ENCODE results near the gene MGAT5B.

Gene MGAT5B

GRCh38 chr17:76989519-76989918 is 121.3 kb downstream of the MGAT5B start:
- no peak overlapping the region for H3K27ac ChIP-seq (ENCODE audit: low read length)
- no peaks in the 10 kb centered on the region for H3F3A ChIP-seq (ENCODE audit: insufficient read depth, low read length)
- H3K79me2 ChIP-seq (ENCODE audit: low read length): no peaks in the 10 kb centered on the region
- no peaks in the 10 kb centered on the region for H4K20me1 ChIP-seq (ENCODE audit: insufficient read depth, low read length)
- no peaks in the 10 kb centered on the region for H3K4me1 ChIP-seq (ENCODE audit: low read length)
- peaks cover 3% of the 10 kb centered on the region for H3K27me3 ChIP-seq (replicated peaks; ENCODE audit: insufficient read depth, low read length)
- DNase-seq: no peak
- no peaks in the 10 kb centered on the region for H3K9me2 ChIP-seq (replicated peaks; ENCODE audit: insufficient read depth, low read length)
- no peaks in the 10 kb centered on the region for H3K36me3 ChIP-seq (replicated peaks; ENCODE audit: insufficient read depth, low read length)
- TF ChIP-seq CTCF (IDR thresholded peaks at IDR 0.05; ENCODE audit: low read length) (no peak), EZH2phosphoT487 (IDR thresholded peaks at IDR 0.05; ENCODE audit: low read length) (no peak), EZH2 (optimal IDR thresholded peaks at IDR 0.05; ENCODE audit: low read depth, low read length) (no peak)
- no peak overlapping the region for H3K4me2 ChIP-seq (ENCODE audit: low read depth, low read length)
- no peak overlapping the region for H3K9ac ChIP-seq (ENCODE audit: low read length)
- no peak overlapping the region for H3K4me3 ChIP-seq (ENCODE audit: low read length)
- no peaks in the 10 kb centered on the region for H3K9me3 ChIP-seq (replicated peaks; ENCODE audit: insufficient read depth, low read length)
- no peak overlapping the region for H2AFZ ChIP-seq (ENCODE audit: low read length)

GRCh38 chr17:76992891-76993290 is 124.7 kb downstream of the MGAT5B start:
- Histone ChIP-seq H3K4me1 (ENCODE audit: low read length) (peaks cover 8% of the 10 kb centered on the region), H2AFZ (ENCODE audit: low read length) (no peak overlapping the region), H3K27ac (ENCODE audit: low read length) (no peak overlapping the region), H3F3A (ENCODE audit: insufficient read depth, low read length) (0 out of 2 replicates have a peak, but pooled peaks cover under 1% of the 10 kb centered on the region), H3K79me2 (ENCODE audit: low read length) (no peaks in the 10 kb centered on the region), H3K27me3 (replicated peaks; ENCODE audit: insufficient read depth, low read length) (peaks cover 3% of the 10 kb centered on the region), H3K9me2 (replicated peaks; ENCODE audit: insufficient read depth, low read length) (no peaks in the 10 kb centered on the region), H3K9ac (ENCODE audit: low read length) (no peak overlapping the region), H3K4me3 (ENCODE audit: low read length) (no peak overlapping the region), H3K9me3 (replicated peaks; ENCODE audit: insufficient read depth, low read length) (no peaks in the 10 kb centered on the region), H3K4me2 (ENCODE audit: low read depth, low read length) (no peak overlapping the region), H3K36me3 (replicated peaks; ENCODE audit: insufficient read depth, low read length) (no peaks in the 10 kb centered on the region), H4K20me1 (ENCODE audit: insufficient read depth, low read length) (no peaks in the 10 kb centered on the region)
- TF ChIP-seq EZH2phosphoT487 (IDR thresholded peaks at IDR 0.05; ENCODE audit: low read length) (no peak), EZH2 (optimal IDR thresholded peaks at IDR 0.05; ENCODE audit: low read depth, low read length) (no peak), CTCF (IDR thresholded peaks at IDR 0.05; ENCODE audit: low read length) (no peak)
- DNase-seq: no peak

- Histone ChIP-seq H3K36me3 (replicated peaks; ENCODE audit: insufficient read depth, low read length) (no peaks in the 10 kb centered on the region), H3K4me3 (ENCODE audit: low read length) (no peak overlapping the region), H4K20me1 (ENCODE audit: insufficient read depth, low read length) (no peaks in the 10 kb centered on the region), H3K27me3 (replicated peaks; ENCODE audit: insufficient read depth, low read length) (peaks cover 3% of the 10 kb centered on the region), H3K79me2 (ENCODE audit: low read length) (no peaks in the 10 kb centered on the region), H3K4me2 (ENCODE audit: low read depth, low read length) (no peak overlapping the region), H3K4me1 (ENCODE audit: low read length) (peaks cover 15% of the 10 kb centered on the region), H3K27ac (ENCODE audit: low read length) (no peak overlapping the region), H3K9me3 (replicated peaks; ENCODE audit: insufficient read depth, low read length) (no peaks in the 10 kb centered on the region), H3K9ac (ENCODE audit: low read length) (no peak overlapping the region), H2AFZ (ENCODE audit: low read length) (no peak overlapping the region), H3F3A (ENCODE audit: insufficient read depth, low read length) (peaks cover 8% of the 10 kb centered on the region; the same call in 1 of the 2 replicates), H3K9me2 (replicated peaks; ENCODE audit: insufficient read depth, low read length) (no peaks in the 10 kb centered on the region)
- TF ChIP-seq EZH2 (optimal IDR thresholded peaks at IDR 0.05; ENCODE audit: low read depth, low read length) (no peak), CTCF (IDR thresholded peaks at IDR 0.05; ENCODE audit: low read length) (no peak), EZH2phosphoT487 (IDR thresholded peaks at IDR 0.05; ENCODE audit: low read length) (no peak)
- DNase-seq: no peak
Observed at GRCh38 chr17:76993651-76994050, 125.4 kb downstream of the MGAT5B start.
